Ovary (tissue), 3 donors: ENCODE measurements around the gene DLEC1.

Source experiments
- CTCF ChIP-seq, 3 donors: fragments of 450-650 bp in 2 of 3; fragments of 200-600 bp in 1 of 3; IDR thresholded peaks; one replicate each; pipeline versions ENCODE4 v1.5.1 to v1.8.0; 2016 to 2022; ENCODE audit warnings: antibody characterized with exemption in 3 of 3, mild to moderate bottlenecking in 1 of 3
- EP300 ChIP-seq: sonication (generic); formaldehyde crosslinking; IDR thresholded peaks from one replicate; pipeline ENCODE4 v1.6.1; 2017; ENCODE audit warnings: antibody characterized with exemption
- POLR2A ChIP-seq: fragments of 450-650 bp; IDR thresholded peaks from one replicate; pipeline ENCODE4 v1.6.1; 2017; ENCODE audit warnings: antibody characterized with exemption, mild to moderate bottlenecking, moderate library complexity
- donor health status: DM: no; HTN: no; CAD: no.

DNA sequence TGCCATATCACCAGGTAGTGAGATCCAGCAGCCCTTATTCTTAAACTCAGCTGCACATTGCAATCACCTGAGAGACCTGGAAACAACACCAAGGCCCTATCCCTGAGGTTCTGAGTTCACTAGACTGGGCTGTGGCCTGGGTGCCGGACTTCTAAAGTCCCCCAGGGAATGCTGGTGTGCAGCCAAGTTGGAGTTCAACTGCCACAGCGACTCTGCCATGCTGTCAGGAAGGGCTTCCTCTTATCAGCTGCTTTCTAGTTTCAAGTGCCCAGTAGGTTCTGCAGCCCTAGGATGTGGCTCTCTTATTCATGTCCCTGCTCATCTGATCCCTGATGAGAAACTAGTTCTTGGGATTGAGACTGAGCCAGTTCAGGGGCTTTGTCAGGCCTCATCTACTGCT is 50.2 kb downstream of the DLEC1 start:
- no peak for TF ChIP-seq EP300
- TF ChIP-seq CTCF (IDR thresholded peaks at IDR 0.05), result no peak
- no peak for TF ChIP-seq POLR2A
